HG02884 (cell line): ENCODE measurements around the gene PCDHA1.

Source experiments
- ATAC-seq: cut with Tn5 transposase; IDR thresholded peaks from one replicate; pipeline ENCODE4 v1.9.1; 2021; ENCODE audit warnings: mild to moderate bottlenecking, moderate library complexity; ENCODE audit not compliant: unreplicated experiment

The PCDHA1 gene

GRCh38 chr5:140916325-140916724 is 130.4 kb downstream of the PCDHA1 start:
- ATAC-seq, result no peak

GRCh38 chr5:140923601-140924000 is 137.7 kb downstream of the PCDHA1 start:
- ATAC-seq, result no peak

- no peak for ATAC-seq
Observed at GRCh38 chr5:140925806-140926442, 140.0 kb downstream of the PCDHA1 start, which contains the start of gene PCDHAC1. TSS of gene PCDHAC1 (plus strand) at chr5:140926299. CDS start at chr5:140926893, 594 bp downstream.

- no peak for ATAC-seq
Observed at GRCh38 chr5:140926443-140927227, 140.7 kb downstream of the PCDHA1 start.

GRCh38 chr5:140927228-140927573 is 141.3 kb downstream of the PCDHA1 start:
- ATAC-seq, result no peak

GRCh38 chr5:140934964-140935606 is 149.1 kb downstream of the PCDHA1 start:
- ATAC-seq, result no peak

GRCh38 chr5:140946578-140946977 is 160.6 kb downstream of the PCDHA1 start:
- no peak for ATAC-seq

- ATAC-seq, result no peak
Observed at GRCh38 chr5:140951636-140952035, 165.7 kb downstream of the PCDHA1 start.

- ATAC-seq, result no peak
Observed at GRCh38 chr5:140953234-140953633, 167.3 kb downstream of the PCDHA1 start.

- no peak for ATAC-seq
Observed at GRCh38 chr5:140962190-140962589, 176.2 kb downstream of the PCDHA1 start.

GRCh38 chr5:140964356-140964755 is 178.4 kb downstream of the PCDHA1 start:
- no peak for ATAC-seq

- no peak for ATAC-seq
Observed at GRCh38 chr5:140965905-140966292, 180.0 kb downstream of the PCDHA1 start.

GRCh38 chr5:140966293-140967225 is 180.6 kb downstream of the PCDHA1 start, which contains the start of gene PCDHAC2:
TSS of gene PCDHAC2 (plus strand) at chr5:140966476. CDS start at chr5:140966767, 291 bp downstream.
- ATAC-seq, result no peak

- ATAC-seq, result no peak
Observed at GRCh38 chr5:140967226-140967893, 181.4 kb downstream of the PCDHA1 start.

GRCh38 chr5:140969880-140970279 is 183.9 kb downstream of the PCDHA1 start:
- ATAC-seq, result no peak

GRCh38 chr5:140973550-140973949 is 187.6 kb downstream of the PCDHA1 start:
- ATAC-seq, result no peak

- ATAC-seq, result no peak
Observed at GRCh38 chr5:140977003-140977402, 191.1 kb downstream of the PCDHA1 start.

GRCh38 chr5:140978260-140978659 is 192.3 kb downstream of the PCDHA1 start:
- no peak for ATAC-seq

GRCh38 chr5:140978983-140979382 is 193.0 kb downstream of the PCDHA1 start:
- no peak for ATAC-seq

GRCh38 chr5:140982083-140982716 is 196.3 kb downstream of the PCDHA1 start:
- no peak for ATAC-seq
